ENCODE results near the gene NAA80. TPM values are rescaled to one million over a fixed set of nuclear protein-coding genes. Genes with fewer than 3 reads are reported as not detected.

NAA80 gene
- total and polyA plus RNA-seq, 8 donors: 2.6 to 15.6 (median 5.2) TPM

GRCh38 chr3:50293079-50293801, 6.0 kb downstream of the NAA80 start:
- H3K4me3 ChIP-seq: peak overlapping the region in 2 of 4 donors; percentile 95 to 99
- ATAC-seq (peak in 1 of 4 donors; percentile 8), DNase-seq (peak in 5 of 6 donors; percentile 56 to 85 (median 62)), FAIRE-seq (no peak)
- WGBS, 2 donors: 32 to 43% methylated on average over 12 of the region's 12 CpGs
- peaks cover 0 to 19% (median 8%) of the 10 kb centered on the region in 3 donors for H3K36me3 ChIP-seq
- H3K4me1 ChIP-seq: peaks cover 10 to 14% (median 11%) of the 10 kb centered on the region in 3 donors
- no peaks in the 10 kb centered on the region for H3K9me3 ChIP-seq
- intact Hi-C loops (cut with DNase I): no loop called here
- no peaks in the 10 kb centered on the region for H3K27me3 ChIP-seq
- no peak for TF ChIP-seq CTCF (IDR thresholded peaks at IDR 0.05)
- H3K27ac ChIP-seq: peak overlapping the region; percentile 69 to 98 (median 96)

- H3K36me3 ChIP-seq: peaks cover 0 to 26% (median 17%) of the 10 kb centered on the region in 3 donors
- TF ChIP-seq CTCF (IDR thresholded peaks at IDR 0.05): no peak
- intact Hi-C loops (cut with DNase I): no loop called here
- H3K9me3 ChIP-seq: no peaks in the 10 kb centered on the region
- FAIRE-seq (peak; percentile 96), DNase-seq (peak; percentile 95 to 99 (median 98)), ATAC-seq (peak; percentile 89 to 94 (median 90))
- H3K27ac ChIP-seq: peak within 1 kb of the TSS; percentile 95 to 98 (median 96)
- WGBS, 2 donors: 0 to 1% methylated on average over 56 to 67 of the region's 67 CpGs
- peaks cover 9 to 13% (median 10%) of the 10 kb centered on the region in 3 donors for H3K4me1 ChIP-seq
- H3K4me3 ChIP-seq: peak within 1 kb of the TSS; percentile 78 to 99 (median 96)
- H3K27me3 ChIP-seq: no peaks in the 10 kb centered on the region
These were observed 6.8 kb downstream of the NAA80 start, which contains the start of gene IFRD2 for GRCh38 chr3:50292159-50293078. IFRD2 (minus strand) TSS chr3:50292429; CDS start chr3:50292274, 155 bp downstream.

DNA sequence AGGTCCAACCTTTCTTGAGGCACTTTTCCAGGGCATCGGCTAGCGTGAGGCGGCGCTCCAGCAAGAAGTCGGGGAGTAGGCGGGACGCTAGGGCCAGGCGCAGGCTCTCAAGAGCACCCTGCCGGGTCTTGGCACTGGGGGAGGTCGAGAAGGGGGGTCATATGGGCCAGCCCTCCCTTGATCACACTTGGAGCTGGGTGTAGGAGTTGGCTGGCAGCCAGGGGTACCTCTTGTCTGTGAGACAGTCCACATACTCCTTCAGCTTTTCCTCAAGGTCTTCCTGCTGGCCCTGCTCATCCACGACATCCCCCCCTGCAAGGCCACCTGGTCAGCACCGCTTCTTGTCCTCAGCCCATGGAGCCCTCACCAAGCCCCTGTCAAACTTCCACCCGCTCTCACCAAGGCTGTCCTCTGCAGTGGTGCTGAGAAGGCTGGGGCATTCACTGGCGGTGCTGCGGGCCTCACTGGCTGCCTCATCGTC, 9.0 kb downstream of the NAA80 start:
- Histone ChIP-seq H3K27me3 (no peaks in the 10 kb centered on the region), H3K4me1 (peaks cover 9 to 13% (median 10%) of the 10 kb centered on the region in 3 donors), H3K27ac (no peak overlapping the region), H3K9me3 (no peaks in the 10 kb centered on the region), H3K36me3 (peaks cover 0 to 29% (median 18%) of the 10 kb centered on the region in 3 donors), H3K4me3 (no peak overlapping the region)
- intact Hi-C loops (cut with DNase I): no loop called here
- FAIRE-seq: no peak
- peak; percentile 42 to 88 (median 59) for DNase-seq
- TF ChIP-seq CTCF (IDR thresholded peaks at IDR 0.05): no peak
- WGBS, 2 donors: 88 to 93% methylated on average over 16 of the region's 16 CpGs
- ATAC-seq: no peak

GRCh38 chr3:50289130-50289529, 10.1 kb downstream of the NAA80 start:
- 93 to 96% methylated on average over 6 of the region's 6 CpGs for WGBS, 2 donors
- Histone ChIP-seq H3K9me3 (no peaks in the 10 kb centered on the region), H3K4me3 (no peak overlapping the region), H3K4me1 (peaks cover 9 to 13% (median 10%) of the 10 kb centered on the region in 3 donors), H3K27ac (no peak overlapping the region), H3K36me3 (peaks cover 0 to 29% (median 18%) of the 10 kb centered on the region in 3 donors), H3K27me3 (no peaks in the 10 kb centered on the region)
- no peak for TF ChIP-seq CTCF (IDR thresholded peaks at IDR 0.05)
- ATAC-seq: no peak
- no peak for FAIRE-seq
- intact Hi-C loops (cut with DNase I): no loop called here
- DNase-seq: peak in 2 of 6 donors; percentile 36 to 55
